WERI-Rb-1 (cell line): ENCODE data around the gene CYP1A2.

ENCODE experiments used
- DNase-seq: peaks from one replicate; pipeline ENCODE4 v3.0.0-alpha.2; 2020
- H3K27ac ChIP-seq: fragments of 250-450 bp; sonication (Bioruptor Pico); 2 replicates; pipeline ENCODE4 v1.5.1; 2020; ENCODE audit warnings: mild to moderate bottlenecking, moderate library complexity
- H3K27me3 ChIP-seq: fragments of 250-450 bp; sonication (Bioruptor Pico); 2 replicates; pipeline ENCODE4 v1.5.1; 2021; ENCODE audit warnings: mild to moderate bottlenecking, low read depth, moderate library complexity; ENCODE audit not compliant: insufficient read depth, severe bottlenecking
- H3K36me3 ChIP-seq: fragments of 250-450 bp; sonication (Bioruptor Pico); 2 replicates; pipeline ENCODE4 v1.5.1; 2020; ENCODE audit warnings: mild to moderate bottlenecking, moderate library complexity
- H3K4me3 ChIP-seq: 2 replicates; pipeline ENCODE4 v1.5.1; 2011; ENCODE audit warnings: low read depth, mild to moderate bottlenecking, control low read depth, low read length
- H3K9me3 ChIP-seq: fragments of 250-450 bp; sonication (Bioruptor Pico); 2 replicates; pipeline ENCODE4 v1.5.1; 2021; ENCODE audit warnings: mild to moderate bottlenecking, moderate library complexity; ENCODE audit not compliant: severe bottlenecking
- CTCF ChIP-seq: IDR thresholded peaks from 2 replicates; pipeline ENCODE4 v1.5.1; 2011; ENCODE audit warnings: low read depth, mild to moderate bottlenecking, control low read depth, inconsistent platforms, low read length

The CYP1A2 gene

DNA sequence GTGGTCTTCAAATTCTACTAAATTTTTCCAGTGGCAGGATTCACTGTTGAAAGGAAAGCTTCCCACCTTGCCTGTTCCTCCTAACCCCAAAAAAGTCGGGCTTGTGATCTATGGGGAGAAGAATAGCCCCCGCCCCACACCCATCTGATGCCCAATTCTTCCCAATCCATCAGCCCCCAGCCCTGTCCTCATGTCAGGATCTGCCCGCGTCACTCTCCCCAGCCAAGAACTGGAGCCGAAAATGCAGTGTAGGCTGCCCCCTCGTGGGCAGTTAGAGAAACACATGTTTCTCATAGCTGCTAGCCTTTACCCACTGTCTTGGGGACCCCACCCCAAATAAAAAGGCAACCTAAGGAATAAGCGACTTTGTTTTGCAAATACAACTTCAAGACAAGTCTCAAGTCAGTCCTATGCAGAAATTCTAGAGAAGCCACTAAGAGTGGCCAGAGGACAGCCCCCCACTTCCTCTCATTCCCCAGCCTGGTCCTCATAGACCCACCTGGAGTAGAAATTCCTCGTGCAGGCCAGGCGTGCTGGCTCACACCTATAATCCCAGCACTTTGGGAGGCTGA is 20.2 kb downstream of the CYP1A2 start:
- Histone ChIP-seq H3K36me3 (no peaks in the 10 kb centered on the region), H3K27ac (no peak overlapping the region), H3K9me3 (no peaks in the 10 kb centered on the region), H3K27me3 (no peaks in the 10 kb centered on the region), H3K4me3 (peak overlapping the region; percentile 19)
- peak; percentile 71 for DNase-seq
- TF ChIP-seq CTCF = peak; percentile 77

DNA sequence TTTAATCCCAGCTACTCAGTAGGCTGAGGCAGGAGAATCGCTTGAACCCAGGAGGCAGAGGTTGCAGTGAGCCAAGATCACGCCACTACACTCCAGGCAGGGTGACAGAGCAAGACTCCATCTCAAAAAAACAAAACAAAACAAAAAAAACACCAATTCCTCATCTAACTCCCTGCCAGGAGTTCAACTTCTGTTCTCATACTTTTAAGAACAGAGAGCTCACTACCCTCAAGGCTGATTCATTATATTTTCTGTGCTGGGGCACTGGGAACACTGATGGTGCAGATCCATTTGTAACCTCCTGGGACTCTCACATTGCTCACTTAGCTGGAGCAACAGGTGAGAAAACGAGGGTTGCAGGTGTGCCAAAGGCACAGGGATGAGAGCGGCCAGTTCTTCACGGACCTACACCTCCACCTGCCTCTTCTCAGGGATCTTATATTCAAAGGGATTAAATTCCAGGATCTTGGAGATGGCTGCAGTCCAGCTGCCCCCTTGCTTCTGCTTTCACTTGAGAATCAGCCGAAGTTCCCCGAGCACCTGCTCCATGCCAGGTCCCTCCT is 20.9 kb downstream of the CYP1A2 start:
- H3K36me3 ChIP-seq = no peaks in the 10 kb centered on the region
- H3K27ac ChIP-seq = no peak overlapping the region
- H3K4me3 ChIP-seq = no peak overlapping the region
- no peaks in the 10 kb centered on the region for H3K27me3 ChIP-seq
- H3K9me3 ChIP-seq = no peaks in the 10 kb centered on the region
- TF ChIP-seq CTCF = no peak
- DNase-seq = no peak

- H3K4me3 ChIP-seq = no peak overlapping the region
- H3K27ac ChIP-seq = no peak overlapping the region
Observed at GRCh38 chr15:74770211-74770903, 21.7 kb downstream of the CYP1A2 start.

DNA sequence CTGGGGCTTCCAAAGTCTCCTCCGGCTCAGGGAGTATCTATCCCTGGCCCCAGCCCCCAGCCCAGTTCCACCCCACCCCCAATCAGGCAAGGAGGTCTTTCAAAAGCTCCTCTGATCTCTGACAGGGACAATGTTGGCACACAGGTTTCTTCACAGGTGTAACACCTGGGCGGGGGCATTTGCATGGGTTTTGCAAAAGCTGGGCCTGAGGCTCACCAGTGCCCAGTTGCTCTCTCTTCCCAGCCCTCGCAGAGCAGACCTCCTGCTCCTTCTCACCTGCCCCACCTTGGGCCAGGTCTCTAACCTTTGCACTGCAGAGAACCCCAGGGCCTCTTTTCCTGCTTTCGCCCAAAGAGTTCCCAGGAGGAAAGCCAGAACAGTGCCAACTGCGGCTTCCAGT is 24.7 kb downstream of the CYP1A2 start:
- Histone ChIP-seq H3K9me3 (no peaks in the 10 kb centered on the region), H3K27ac (no peak overlapping the region), H3K36me3 (no peaks in the 10 kb centered on the region), H3K27me3 (no peaks in the 10 kb centered on the region), H3K4me3 (no peak overlapping the region)
- DNase-seq = no peak
- no peak for TF ChIP-seq CTCF

More at GRCh38 chr15:74770211-74770903, 21.7 kb downstream of the CYP1A2 start:
- Histone ChIP-seq H3K9me3 (no peaks in the 10 kb centered on the region), H3K36me3 (no peaks in the 10 kb centered on the region), H3K27me3 (no peaks in the 10 kb centered on the region)
- no peak for DNase-seq
- TF ChIP-seq CTCF = no peak

GRCh38 chr15:74773731-74774252 is 25.1 kb downstream of the CYP1A2 start:
- no peak for TF ChIP-seq CTCF
- no peak for DNase-seq
- Histone ChIP-seq H3K36me3 (no peaks in the 10 kb centered on the region), H3K4me3 (no peak overlapping the region), H3K9me3 (no peaks in the 10 kb centered on the region), H3K27ac (no peak overlapping the region), H3K27me3 (no peaks in the 10 kb centered on the region)
